Lower leg skin (tissue), 4 donors: ENCODE data around the gene PALLD. TPM values are rescaled to one million over a fixed set of nuclear protein-coding genes. Genes with fewer than 3 reads are reported as not detected.

Experiments used
- DNase-seq, 2 donors: peaks; one replicate each; pipeline ENCODE4 v3.0.0-alpha.2; 2019; ENCODE audit warnings: low spot score in 2 of 2
- H3K4me3 ChIP-seq: fragments of 200-600 bp; sonication (generic); 2 replicates; pipeline ENCODE4 v1.5.1; 2017; ENCODE audit warnings: mild to moderate bottlenecking, low read depth; ENCODE audit not compliant: poor library complexity, severe bottlenecking
- CTCF ChIP-seq, 3 donors: fragments of 450-650 bp; IDR thresholded peaks; one replicate each; pipeline ENCODE4 v1.5.1; 2016; ENCODE audit warnings: antibody characterized with exemption in 3 of 3, mild to moderate bottlenecking in 3 of 3, moderate library complexity in 2 of 3
- POLR2A ChIP-seq, 2 donors: fragments of 450-650 bp; IDR thresholded peaks; one replicate each; pipeline ENCODE4 v1.6.1; 2016 to 2017; ENCODE audit warnings: antibody characterized with exemption in 2 of 2, mild to moderate bottlenecking in 1 of 2, moderate library complexity in 1 of 2
- WGBS, 2 donors: methylation state at CpG; one replicate each; pipeline ENCODE4 v1.1.5; 2018; 5-methylcytosine and 5-hydroxymethylcytosine counted together
- intact Hi-C: fragments of 100-400 bp; cut with DNase I; formaldehyde crosslinking; loops from one replicate; pipeline ENCODE4 v1.15.0; 2023; ENCODE audit warnings: low total_unique reads
- total RNA-seq, 4 donors: library from RNA; depleted of rRNA; stranded (reverse); fragments of >200 nt; gene quantifications; one replicate each; pipeline ENCODE4 v1.1.0, GENCODE V29; 2016

PALLD gene
- total RNA-seq, 4 donors from 2014 or later, result 46.1 to 103 (median 77.6) TPM

DNA sequence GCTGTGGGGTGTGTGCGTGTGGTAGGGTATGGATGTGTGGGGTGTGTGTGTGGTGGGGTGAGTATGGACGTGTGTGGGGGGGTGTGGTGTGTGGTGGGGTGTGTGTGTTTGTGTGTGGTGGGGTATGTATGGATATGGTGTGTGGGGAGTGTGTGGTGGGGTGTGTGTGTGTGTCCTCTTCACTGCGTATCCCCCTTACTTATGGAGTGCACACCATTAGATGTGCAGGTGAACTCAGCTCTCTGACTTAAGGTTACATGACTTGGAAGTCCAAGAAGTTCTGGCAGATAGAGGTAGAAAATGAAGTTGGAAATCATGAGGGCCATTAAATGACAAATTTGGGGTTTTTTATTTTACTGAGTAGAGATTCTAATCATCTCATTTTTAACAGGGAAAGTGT, 182.5 kb downstream of the PALLD start:
- DNase-seq, result no peak
- intact Hi-C loops, result no loop called here
- TF ChIP-seq POLR2A (IDR thresholded peaks at IDR 0.05) (no peak), CTCF (IDR thresholded peaks at IDR 0.05) (no peak)
- no peak overlapping the region for H3K4me3 ChIP-seq
- WGBS, 2 donors, result 93 to 95% methylated on average over 3 of the region's 3 CpGs

GRCh38 chr4:168679819-168680218, 183.0 kb downstream of the PALLD start:
- no peak for DNase-seq
- intact Hi-C loops, result no loop called here
- TF ChIP-seq CTCF (IDR thresholded peaks at IDR 0.05) (no peak), POLR2A (IDR thresholded peaks at IDR 0.05) (no peak)
- 86 to 87% methylated on average over 4 of the region's 4 CpGs for whole genome bisulfite sequencing, 2 donors
- H3K4me3 ChIP-seq, result no peak overlapping the region

- TF ChIP-seq POLR2A (IDR thresholded peaks at IDR 0.05), result no peak
- WGBS, 2 donors, result 82 to 83% methylated on average over 3 of the region's 3 CpGs
These were observed 186.1 kb downstream of the PALLD start for GRCh38 chr4:168682898-168683500.

DNA sequence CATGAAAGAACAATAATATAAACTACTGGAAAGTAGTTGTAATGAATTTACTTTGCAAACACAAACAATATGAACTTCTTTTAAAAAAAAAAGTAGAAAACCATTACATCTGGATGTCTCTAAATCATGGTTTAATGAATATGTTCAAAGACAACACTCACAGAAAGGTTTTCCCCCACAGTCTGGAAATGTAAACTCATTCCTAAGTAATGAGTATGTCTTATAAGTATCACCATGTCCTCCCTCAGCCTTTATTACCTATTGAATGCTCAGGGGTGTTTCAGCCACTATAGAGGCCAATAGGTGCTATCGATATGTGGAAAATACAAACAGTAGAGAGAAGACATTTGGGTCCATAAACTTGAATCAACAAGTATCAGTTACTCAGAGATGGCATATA, 186.7 kb downstream of the PALLD start:
- intact Hi-C loops, result no loop called here
- H3K4me3 ChIP-seq, result no peak overlapping the region
- DNase-seq, result no peak
- 95 to 98% methylated on average over 1 of the region's 1 CpG for WGBS, 2 donors
- TF ChIP-seq POLR2A (IDR thresholded peaks at IDR 0.05) (no peak), CTCF (IDR thresholded peaks at IDR 0.05) (no peak)

More at GRCh38 chr4:168682898-168683500, 186.1 kb downstream of the PALLD start:
- intact Hi-C loops, result no loop called here
- DNase-seq, result no peak
- H3K4me3 ChIP-seq, result no peak overlapping the region

DNA sequence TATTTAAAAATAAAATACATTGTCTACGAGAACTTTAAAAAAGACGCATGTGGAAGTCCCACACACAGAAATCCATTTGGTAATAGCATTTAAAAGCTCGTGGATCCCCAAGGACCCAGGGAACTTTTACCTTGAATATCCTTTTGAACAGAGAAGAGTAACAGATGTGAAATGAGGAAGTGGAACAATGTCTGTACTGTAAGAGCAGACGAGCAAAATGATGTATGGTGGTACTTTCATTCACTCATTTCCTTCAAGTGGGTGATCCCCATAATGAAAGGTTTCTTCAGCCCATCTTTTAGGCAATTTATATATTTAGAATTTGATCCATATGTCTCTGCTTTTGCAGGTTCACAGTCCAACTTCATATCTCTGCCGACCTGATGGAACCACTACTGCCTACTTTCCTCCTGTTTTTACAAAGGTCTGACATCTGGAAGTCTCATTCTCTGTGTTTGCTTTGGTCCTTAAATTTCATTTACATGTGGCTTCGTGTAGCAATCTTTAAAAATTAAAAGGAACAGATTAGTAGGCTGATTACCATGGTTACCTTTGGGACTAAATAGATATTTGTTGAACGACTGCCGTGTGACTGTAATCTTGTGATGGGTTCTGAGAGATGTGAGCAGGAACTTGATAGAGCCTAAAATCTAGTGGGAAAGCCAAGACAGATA, 188.4 kb downstream of the PALLD start:
- WGBS, 2 donors, result 78% methylated on average over 8 of the region's 8 CpGs
- H3K4me3 ChIP-seq, result no peak overlapping the region
- no peak for DNase-seq
- no peak for TF ChIP-seq POLR2A (IDR thresholded peaks at IDR 0.05)
- TF ChIP-seq CTCF (IDR thresholded peaks at IDR 0.05), result no peak
- intact Hi-C loops, result no loop called here

- intact Hi-C loops, result no loop called here
- no peak for TF ChIP-seq CTCF (IDR thresholded peaks at IDR 0.05)
- TF ChIP-seq POLR2A (IDR thresholded peaks at IDR 0.05), result no peak
- DNase-seq, result no peak
- WGBS, 2 donors, result 82 to 89% methylated on average over 3 of the region's 3 CpGs
- no peak overlapping the region for H3K4me3 ChIP-seq
These were observed 191.7 kb downstream of the PALLD start for GRCh38 chr4:168688584-168688983.
